SJSA1 (cell line): Measurements from ENCODE around the gene POU3F3. TPM values are rescaled to one million over a fixed set of nuclear protein-coding genes. Genes with fewer than 3 reads are reported as not detected.

Experiments used
- DNase-seq, 2 experiments: peaks; one replicate each; pipeline ENCODE4 v3.0.0-alpha.2; 2015 to 2020; ENCODE audit warnings: low spot score in 2 of 2, low read depth in 1 of 2
- H3K27ac ChIP-seq: fragments of 250-450 bp; sonication (Bioruptor Pico); 2 replicates; pipeline ENCODE4 v1.5.1; 2020; ENCODE audit warnings: mild to moderate bottlenecking, moderate library complexity
- H3K27me3 ChIP-seq: fragments of 250-450 bp; sonication (Bioruptor Pico); replicated peaks from 2 replicates; pipeline ENCODE4 v1.5.1; 2020; ENCODE audit warnings: mild to moderate bottlenecking, moderate library complexity
- H3K36me3 ChIP-seq: fragments of 250-450 bp; sonication (Bioruptor Pico); 2 replicates; pipeline ENCODE4 v1.5.1; 2020; ENCODE audit warnings: mild to moderate bottlenecking
- H3K4me1 ChIP-seq: fragments of 250-450 bp; sonication (Bioruptor Pico); replicated peaks from 2 replicates; pipeline ENCODE4 v1.6.1; 2021; ENCODE audit warnings: mild to moderate bottlenecking
- H3K4me3 ChIP-seq: fragments of 250-450 bp; sonication (Bioruptor Pico); 2 replicates; pipeline ENCODE4 v1.5.1; 2020; ENCODE audit warnings: mild to moderate bottlenecking
- H3K9me3 ChIP-seq: fragments of 250-450 bp; sonication (Bioruptor Pico); replicated peaks from 2 replicates; pipeline ENCODE4 v1.5.1; 2020; ENCODE audit warnings: mild to moderate bottlenecking
- total RNA-seq: library from RNA; depleted of rRNA; stranded (reverse); fragments of >200 nt; shearing (Covaris generic); gene quantifications from 2 replicates; pipeline ENCODE4 v1.2.3, GENCODE V29; 2014

The POU3F3 gene
- total RNA-seq, 1 experiment from 2014 or later, result 0.11 TPM

DNA sequence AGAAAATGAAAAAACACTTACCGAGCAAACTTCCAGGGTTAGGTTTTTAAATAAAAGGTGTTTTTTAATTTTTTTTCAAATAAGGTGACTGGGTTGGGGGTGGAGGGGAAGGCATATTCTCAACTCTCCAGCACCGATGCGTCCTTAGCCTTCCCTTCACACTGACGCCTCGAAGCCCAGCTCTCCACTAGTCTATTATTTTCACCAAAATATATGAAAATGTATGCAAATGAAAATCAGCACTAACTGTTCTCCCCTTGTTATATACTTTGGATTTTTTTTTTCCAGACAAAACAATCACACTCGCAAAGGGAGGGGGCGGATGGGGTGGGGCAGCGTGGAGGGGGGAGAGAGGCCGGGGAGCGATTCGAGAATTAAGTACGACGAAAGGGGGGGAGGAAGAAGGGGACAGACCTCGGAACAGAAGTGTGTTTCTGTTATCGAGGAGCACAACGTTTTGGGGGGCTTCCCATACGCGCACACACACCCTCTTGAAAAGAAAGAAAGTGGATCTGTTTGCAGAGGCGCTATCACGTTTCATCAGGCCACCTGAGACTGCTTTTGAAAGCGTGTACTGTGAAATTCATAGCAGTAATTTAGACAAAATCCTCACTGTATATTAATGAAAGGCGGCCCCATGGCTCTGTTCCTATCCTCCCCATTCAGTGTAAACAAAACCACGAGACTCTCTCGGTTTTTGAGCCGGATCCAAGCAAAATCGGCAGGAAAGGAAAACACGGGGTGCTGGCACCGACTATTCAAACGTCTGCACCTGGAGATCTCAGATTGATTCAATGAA, 2.4 kb upstream of the POU3F3 start:
- no peak for DNase-seq
- peaks cover 72% of the 10 kb centered on the region for H3K27me3 ChIP-seq
- 0 out of 2 replicates have a peak, but pooled peaks cover 2% of the 10 kb centered on the region for H3K9me3 ChIP-seq
- peaks cover 18% of the 10 kb centered on the region for H3K4me1 ChIP-seq
- H3K36me3 ChIP-seq, result no peaks in the 10 kb centered on the region
- H3K4me3 ChIP-seq, result no peak overlapping the region
- H3K27ac ChIP-seq, result no peak overlapping the region

- peak in 1 of 2 experiments; percentile 43 for DNase-seq
- Histone ChIP-seq H3K27ac (no peak overlapping the region), H3K27me3 (peaks cover 70% of the 10 kb centered on the region), H3K36me3 (no peaks in the 10 kb centered on the region), H3K4me3 (no peak overlapping the region), H3K4me1 (peaks cover 18% of the 10 kb centered on the region), H3K9me3 (0 out of 2 replicates have a peak, but pooled peaks cover 2% of the 10 kb centered on the region)
These were observed 1.7 kb upstream of the POU3F3 start for GRCh38 chr2:104852090-104852666.

DNA sequence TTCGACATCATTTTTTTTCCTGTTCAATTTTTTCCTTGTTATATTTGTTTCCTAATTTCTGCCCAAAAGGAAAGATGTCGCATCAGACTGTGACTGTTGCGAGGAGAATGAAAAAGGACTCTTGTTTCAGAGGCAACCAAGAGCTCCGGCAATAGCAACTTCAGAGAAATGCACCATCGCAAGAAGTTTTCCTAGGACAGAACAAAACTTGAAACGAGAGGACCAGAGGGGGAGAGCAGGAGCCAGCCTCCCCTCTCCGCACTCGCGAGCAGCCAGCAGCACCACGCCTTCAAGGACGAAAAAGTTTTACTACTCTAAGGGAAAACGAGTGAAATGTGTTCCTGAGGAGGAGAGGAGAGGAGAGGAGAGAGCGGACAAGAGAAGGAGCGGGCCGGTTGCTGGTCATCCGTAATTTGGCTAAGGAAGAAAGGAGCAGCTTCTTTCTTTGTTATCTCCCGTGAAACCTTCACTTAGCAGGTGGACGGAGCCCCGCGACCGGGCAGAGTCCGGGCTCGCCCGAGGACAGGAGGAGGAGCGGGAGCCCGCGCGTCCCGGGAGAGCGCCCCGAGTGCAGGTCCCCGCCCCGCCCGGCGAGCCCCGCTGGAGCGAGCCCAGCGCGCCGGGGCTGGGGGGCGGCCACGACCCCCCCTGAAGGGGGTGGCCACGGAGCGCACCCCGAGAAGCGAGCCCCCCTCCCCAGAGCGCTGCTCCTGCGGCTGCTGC, 744 bp downstream of the POU3F3 start:
- no peaks in the 10 kb centered on the region for H3K36me3 ChIP-seq
- no peak overlapping the region for H3K27ac ChIP-seq
- H3K4me1 ChIP-seq, result peaks cover 18% of the 10 kb centered on the region
- H3K9me3 ChIP-seq, result 0 out of 2 replicates have a peak, but pooled peaks cover 2% of the 10 kb centered on the region
- no peak overlapping the region for H3K4me3 ChIP-seq
- no peak for DNase-seq
- peaks cover 64% of the 10 kb centered on the region for H3K27me3 ChIP-seq

DNA sequence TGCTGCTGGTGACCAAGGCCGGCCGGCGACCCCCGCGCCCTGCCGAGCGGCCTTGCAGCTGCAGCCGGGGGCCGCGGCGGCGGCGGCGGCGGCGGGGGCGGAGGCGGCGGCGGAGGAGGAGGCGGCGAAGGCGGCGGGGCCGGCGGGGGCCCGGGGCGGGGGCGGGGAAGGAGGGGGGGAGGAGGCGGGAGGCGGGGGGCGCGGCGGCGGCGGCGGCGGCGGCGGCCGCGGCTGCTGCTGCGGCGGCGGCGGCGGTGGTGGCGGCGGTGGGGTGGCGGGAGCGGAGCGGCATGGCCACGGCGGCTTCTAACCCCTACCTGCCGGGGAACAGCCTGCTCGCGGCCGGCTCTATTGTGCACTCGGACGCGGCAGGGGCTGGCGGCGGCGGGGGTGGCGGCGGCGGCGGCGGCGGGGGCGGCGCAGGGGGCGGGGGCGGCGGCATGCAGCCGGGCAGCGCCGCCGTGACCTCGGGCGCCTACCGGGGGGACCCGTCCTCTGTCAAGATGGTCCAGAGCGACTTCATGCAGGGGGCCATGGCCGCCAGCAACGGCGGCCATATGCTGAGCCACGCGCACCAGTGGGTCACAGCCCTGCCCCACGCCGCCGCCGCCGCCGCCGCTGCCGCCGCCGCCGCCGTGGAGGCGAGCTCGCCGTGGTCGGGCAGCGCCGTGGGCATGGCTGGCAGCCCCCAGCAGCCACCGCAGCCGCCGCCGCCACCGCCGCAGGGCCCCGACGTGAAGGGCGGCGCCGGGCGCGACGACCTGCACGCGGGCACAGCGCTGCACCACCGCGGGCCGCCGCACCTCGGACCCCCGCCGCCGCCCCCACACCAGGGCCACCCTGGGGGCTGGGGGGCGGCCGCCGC, 1.5 kb downstream of the POU3F3 start:
- H3K36me3 ChIP-seq, result no peaks in the 10 kb centered on the region
- H3K4me1 ChIP-seq, result peaks cover 18% of the 10 kb centered on the region
- H3K27me3 ChIP-seq, result peaks cover 60% of the 10 kb centered on the region
- 0 out of 2 replicates have a peak, but pooled peaks cover 2% of the 10 kb centered on the region for H3K9me3 ChIP-seq
- H3K27ac ChIP-seq, result no peak overlapping the region
- no peak for DNase-seq
- no peak overlapping the region for H3K4me3 ChIP-seq

DNA sequence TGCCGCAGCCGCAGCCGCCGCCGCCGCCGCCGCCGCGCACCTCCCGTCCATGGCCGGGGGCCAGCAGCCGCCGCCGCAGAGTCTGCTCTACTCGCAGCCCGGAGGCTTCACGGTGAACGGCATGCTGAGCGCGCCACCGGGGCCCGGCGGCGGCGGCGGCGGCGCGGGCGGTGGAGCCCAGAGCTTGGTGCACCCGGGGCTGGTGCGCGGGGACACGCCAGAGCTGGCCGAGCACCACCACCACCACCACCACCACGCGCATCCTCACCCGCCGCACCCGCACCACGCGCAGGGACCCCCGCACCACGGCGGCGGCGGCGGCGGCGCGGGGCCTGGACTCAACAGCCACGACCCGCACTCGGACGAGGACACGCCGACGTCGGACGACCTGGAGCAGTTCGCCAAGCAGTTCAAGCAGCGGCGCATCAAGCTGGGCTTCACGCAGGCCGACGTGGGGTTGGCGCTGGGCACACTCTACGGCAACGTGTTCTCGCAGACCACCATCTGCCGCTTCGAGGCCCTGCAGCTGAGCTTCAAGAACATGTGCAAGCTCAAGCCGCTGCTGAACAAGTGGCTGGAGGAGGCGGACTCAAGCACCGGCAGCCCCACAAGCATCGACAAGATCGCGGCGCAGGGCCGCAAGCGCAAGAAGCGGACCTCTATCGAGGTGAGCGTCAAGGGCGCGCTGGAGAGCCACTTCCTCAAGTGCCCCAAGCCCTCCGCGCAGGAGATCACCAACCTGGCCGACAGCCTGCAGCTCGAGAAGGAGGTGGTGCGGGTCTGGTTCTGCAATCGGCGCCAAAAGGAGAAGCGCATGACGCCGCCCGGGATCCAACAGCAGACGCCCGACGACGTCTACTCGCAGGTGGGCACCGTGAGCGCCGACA, 2.4 kb downstream of the POU3F3 start:
- H3K27ac ChIP-seq, result no peak overlapping the region
- DNase-seq, result no peak
- H3K36me3 ChIP-seq, result no peaks in the 10 kb centered on the region
- H3K4me3 ChIP-seq, result no peak overlapping the region
- peaks cover 59% of the 10 kb centered on the region for H3K27me3 ChIP-seq
- 0 out of 2 replicates have a peak, but pooled peaks cover 2% of the 10 kb centered on the region for H3K9me3 ChIP-seq
- peaks cover 18% of the 10 kb centered on the region for H3K4me1 ChIP-seq

DNA sequence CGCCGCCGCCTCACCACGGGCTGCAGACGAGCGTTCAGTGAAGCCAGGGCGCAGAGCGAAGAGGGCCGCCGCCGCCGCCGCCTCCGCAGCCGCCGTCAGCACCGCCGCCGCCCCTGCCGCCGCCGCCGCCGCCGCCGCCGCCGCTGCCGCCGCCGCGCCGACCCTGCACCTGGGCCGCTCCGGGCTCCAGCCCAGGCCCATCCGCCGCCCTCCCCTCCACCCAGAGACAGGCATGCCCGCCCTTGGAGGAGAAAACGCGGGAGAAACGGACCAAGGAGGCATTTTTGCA, 3.0 kb downstream of the POU3F3 start:
- 0 out of 2 replicates have a peak, but pooled peaks cover 2% of the 10 kb centered on the region for H3K9me3 ChIP-seq
- H3K27ac ChIP-seq, result no peak overlapping the region
- DNase-seq, result no peak

GRCh38 chr2:104857262-104858005, 3.5 kb downstream of the POU3F3 start:
- H3K4me3 ChIP-seq, result no peak overlapping the region

More for the DNA sequence above, 3.0 kb downstream of the POU3F3 start:
- no peak overlapping the region for H3K4me3 ChIP-seq
- H3K4me1 ChIP-seq, result peaks cover 18% of the 10 kb centered on the region
- no peaks in the 10 kb centered on the region for H3K36me3 ChIP-seq
- peaks cover 61% of the 10 kb centered on the region for H3K27me3 ChIP-seq

DNA sequence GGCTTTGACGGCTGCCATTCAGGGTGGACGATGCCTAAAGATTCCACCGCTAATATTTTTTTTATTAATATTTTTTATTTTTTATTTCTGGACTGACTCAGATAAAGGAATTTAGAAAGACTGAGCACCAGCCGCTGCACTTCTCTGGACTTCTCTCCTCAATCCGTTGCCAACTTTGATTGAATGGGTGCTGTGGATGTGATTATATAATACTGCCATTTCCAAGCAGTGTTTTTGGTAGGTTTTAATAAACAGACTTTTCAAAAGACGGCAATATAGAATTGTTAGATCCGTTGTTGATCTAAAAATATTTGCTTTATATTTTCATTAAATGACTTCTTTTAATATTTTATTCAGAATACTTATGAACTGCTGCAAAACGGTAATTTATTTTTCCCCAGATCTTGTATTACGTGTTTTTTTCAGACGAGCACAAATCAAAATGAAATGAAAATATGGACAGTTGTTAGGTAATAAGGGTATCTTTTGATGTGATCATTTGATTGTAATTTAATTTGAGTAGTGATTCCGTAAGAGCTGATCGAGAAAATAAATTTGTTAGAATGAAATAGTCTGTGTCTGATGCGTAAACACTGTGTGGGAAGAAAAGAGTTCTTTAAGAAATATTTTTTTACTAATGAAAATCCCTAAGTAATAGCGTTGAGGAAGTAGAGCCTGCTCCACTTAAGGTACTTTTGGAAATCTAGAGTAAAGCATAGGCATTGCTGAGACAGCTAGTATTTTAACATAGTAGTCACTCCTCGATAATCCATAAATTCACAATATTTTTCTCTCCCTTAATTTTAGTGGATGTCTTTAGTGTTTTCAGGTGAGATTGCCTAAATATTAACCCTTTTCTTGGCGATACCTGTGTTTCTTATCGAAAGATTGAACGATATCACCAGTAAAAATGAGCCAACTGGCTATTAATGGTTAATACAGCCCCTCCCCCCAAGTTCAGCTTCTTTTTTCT, 4.4 kb downstream of the POU3F3 start:
- H3K4me1 ChIP-seq, result peaks cover 13% of the 10 kb centered on the region
- H3K4me3 ChIP-seq, result no peak overlapping the region
- no peak for DNase-seq
- H3K36me3 ChIP-seq, result no peaks in the 10 kb centered on the region
- H3K9me3 ChIP-seq, result no peaks in the 10 kb centered on the region
- peaks cover 55% of the 10 kb centered on the region for H3K27me3 ChIP-seq
- no peak overlapping the region for H3K27ac ChIP-seq

More at GRCh38 chr2:104857262-104858005, 3.5 kb downstream of the POU3F3 start:
- 0 out of 2 replicates have a peak, but pooled peaks cover 2% of the 10 kb centered on the region for H3K9me3 ChIP-seq
- peaks cover 18% of the 10 kb centered on the region for H3K4me1 ChIP-seq
- peaks cover 61% of the 10 kb centered on the region for H3K27me3 ChIP-seq
- no peak overlapping the region for H3K27ac ChIP-seq
- DNase-seq, result no peak
- H3K36me3 ChIP-seq, result no peaks in the 10 kb centered on the region

GRCh38 chr2:104859291-104859765, 5.4 kb downstream of the POU3F3 start:
- Histone ChIP-seq H3K4me1 (peaks cover 5% of the 10 kb centered on the region), H3K9me3 (no peaks in the 10 kb centered on the region), H3K36me3 (no peaks in the 10 kb centered on the region), H3K4me3 (no peak overlapping the region), H3K27me3 (peaks cover 50% of the 10 kb centered on the region), H3K27ac (no peak overlapping the region)
- no peak for DNase-seq

- DNase-seq, result no peak
- H3K27ac ChIP-seq, result no peak overlapping the region
- H3K27me3 ChIP-seq, result peaks cover 45% of the 10 kb centered on the region
These were observed 6.0 kb downstream of the POU3F3 start for GRCh38 chr2:104859766-104860450.

DNA sequence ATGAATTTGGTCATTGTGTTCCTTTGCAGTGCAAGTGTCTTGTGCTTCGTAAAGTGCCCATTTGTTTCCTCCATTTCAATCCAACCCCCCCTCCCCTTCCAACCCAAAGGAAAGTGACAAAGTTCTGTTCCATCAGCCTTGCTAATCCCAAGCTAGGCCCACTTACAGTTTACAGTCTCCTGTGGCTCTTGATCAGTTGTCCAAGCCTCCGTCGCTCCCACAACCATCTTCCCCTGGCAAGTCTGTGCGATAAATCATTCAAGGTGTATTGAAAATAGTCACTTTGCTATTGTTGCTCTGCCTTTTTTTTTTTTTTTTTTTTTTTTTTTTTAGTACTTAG, 6.5 kb downstream of the POU3F3 start:
- H3K4me3 ChIP-seq, result no peak overlapping the region
- H3K27ac ChIP-seq, result no peak overlapping the region
- H3K9me3 ChIP-seq, result no peaks in the 10 kb centered on the region
- no peaks in the 10 kb centered on the region for H3K36me3 ChIP-seq
- no peak for DNase-seq
- H3K4me1 ChIP-seq, result no peaks in the 10 kb centered on the region
- H3K27me3 ChIP-seq, result peaks cover 43% of the 10 kb centered on the region

More at GRCh38 chr2:104859766-104860450, 6.0 kb downstream of the POU3F3 start:
- peaks cover 1% of the 10 kb centered on the region for H3K4me1 ChIP-seq
- H3K4me3 ChIP-seq, result no peak overlapping the region
- H3K9me3 ChIP-seq, result no peaks in the 10 kb centered on the region
- H3K36me3 ChIP-seq, result no peaks in the 10 kb centered on the region
